PC-3 (cell line): ENCODE data around the gene CRTC3. TPM values are rescaled to one million over a fixed set of nuclear protein-coding genes. Genes with fewer than 3 reads are reported as not detected.

ENCODE experiments used
- ATAC-seq: fragments of 200-7000 bp; cut with Tn5 transposase; 2 replicates; pipeline ENCODE4 v1.9.1; 2020; ENCODE audit warnings: mild to moderate bottlenecking, moderate library complexity
- BruUV-seq: library from RNA; stranded (reverse); fragments of 400-500 nt; replicated peaks from 2 replicates; lab custom pipeline; 2021; lab: Mats Ljungman, UMichigan
- CTCF ChIA-PET: fragments of 300-600 bp; sonication (Branson Sonifier 250); formaldehyde crosslinking; loops from one replicate; lab custom pipeline; 2022; ENCODE audit warnings: antibody characterized with exemption; lab: Charles Lee
- POLR2A ChIA-PET: fragments of 300-600 bp; sonication (Branson Sonifier 250); formaldehyde crosslinking; loops from one replicate; lab custom pipeline; 2022; ENCODE audit warnings: antibody characterized with exemption; ENCODE audit not compliant: unreplicated experiment; lab: Charles Lee
- DNase-seq: peaks from one replicate; pipeline ENCODE4 v3.0.0-alpha.2; 2015
- H2AFZ ChIP-seq: fragments of 300-600 bp; sonication (generic); 2 replicates; pipeline ENCODE4 v1.6.0; 2016; ENCODE audit warnings: antibody characterized with exemption, low read length
- H3F3A ChIP-seq: fragments of 300-600 bp; sonication (generic); one replicate; pipeline ENCODE4 v1.6.0; 2017; ENCODE audit warnings: antibody characterized with exemption, low read length, control low read depth, mild to moderate bottlenecking; ENCODE audit not compliant: unreplicated experiment
- H3K27ac ChIP-seq: fragments of 300-600 bp; sonication (generic); 2 replicates; pipeline ENCODE4 v1.5.1; 2016; ENCODE audit warnings: mild to moderate bottlenecking, low read length
- H3K27me3 ChIP-seq: fragments of 300-600 bp; sonication (generic); 2 replicates; pipeline ENCODE4 v1.6.1; 2016; ENCODE audit warnings: low read length, mixed read lengths
- H3K36me3 ChIP-seq: fragments of 300-600 bp; sonication (generic); 2 replicates; pipeline ENCODE4 v1.6.1; 2016; ENCODE audit warnings: low read depth, mixed run types, low read length, mixed read lengths
- H3K4me1 ChIP-seq: fragments of 300-600 bp; sonication (generic); 2 replicates; pipeline ENCODE4 v1.5.1; 2016; ENCODE audit warnings: low read length; ENCODE audit not compliant: insufficient read depth
- H3K4me2 ChIP-seq: fragments of 300-600 bp; sonication (generic); 2 replicates; pipeline ENCODE4 v1.6.0; 2016; ENCODE audit warnings: low read length
- H3K4me3 ChIP-seq: fragments of 300-600 bp; sonication (generic); 2 replicates; pipeline ENCODE4 v1.5.1; 2016; ENCODE audit warnings: mild to moderate bottlenecking, low read length, mixed read lengths
- H3K79me2 ChIP-seq: fragments of 300-600 bp; sonication (generic); 2 replicates; pipeline ENCODE4 v1.6.1; 2017; ENCODE audit warnings: low read length, mixed read lengths
- H3K9ac ChIP-seq: fragments of 300-600 bp; sonication (generic); 2 replicates; pipeline ENCODE4 v1.6.0; 2016; ENCODE audit warnings: mild to moderate bottlenecking, low read length
- H3K9me2 ChIP-seq: fragments of 300-600 bp; sonication (generic); replicated peaks from 2 replicates; pipeline ENCODE4 v1.6.1; 2016; ENCODE audit warnings: mixed run types, low read length, mixed read lengths
- H3K9me3 ChIP-seq: fragments of 300-600 bp; sonication (generic); 2 replicates; pipeline ENCODE4 v1.6.1; 2016; ENCODE audit warnings: low read length, mixed read lengths
- H4K20me1 ChIP-seq: fragments of 300-600 bp; sonication (generic); 2 replicates; pipeline ENCODE4 v1.6.1; 2016; ENCODE audit warnings: low read length, mixed read lengths
- EZH2 ChIP-seq: fragments of 300-600 bp; sonication (generic); IDR thresholded peaks from one replicate; pipeline ENCODE4 v1.6.1; 2017; ENCODE audit warnings: antibody characterized with exemption, mild to moderate bottlenecking, low read length; ENCODE audit not compliant: unreplicated experiment
- EZH2phosphoT487 ChIP-seq: fragments of 300-600 bp; sonication (generic); IDR thresholded peaks from 2 replicates; pipeline ENCODE4 v1.6.1; 2018; ENCODE audit warnings: mild to moderate bottlenecking, antibody characterized with exemption, low read length, borderline replicate concordance
- intact Hi-C: fragments of 100-400 bp; cut with micrococcal nuclease; formaldehyde crosslinking; loops from 2 replicates; pipeline ENCODE4 v1.9.0; 2023
- total RNA-seq: library from RNA; depleted of rRNA; stranded (reverse); fragments of >200 nt; gene quantifications from 2 replicates; pipeline ENCODE4 v1.2.3, GENCODE V29; 2014
- TF ChIP-seq, protein P1 (sequence below): fragments of 300-600 bp; sonication (generic); conservative IDR thresholded peaks from 2 replicates; pipeline ENCODE4 v1.5.1; 2017; ENCODE audit warnings: antibody characterized with exemption, low read depth, mild to moderate bottlenecking, low read length

The CRTC3 gene
- total RNA-seq, 1 experiment from 2014 or later = 12.4 TPM

GRCh38 chr15:90640862-90641261 is 111.1 kb downstream of the CRTC3 start:
- H3K79me2 ChIP-seq = no peaks in the 10 kb centered on the region
- no peak overlapping the region for H3K27ac ChIP-seq
- H3K9me3 ChIP-seq = no peaks in the 10 kb centered on the region
- TF ChIP-seq EZH2 (no peak), EZH2phosphoT487 (no peak)
- TF ChIP-seq, protein P1, sequence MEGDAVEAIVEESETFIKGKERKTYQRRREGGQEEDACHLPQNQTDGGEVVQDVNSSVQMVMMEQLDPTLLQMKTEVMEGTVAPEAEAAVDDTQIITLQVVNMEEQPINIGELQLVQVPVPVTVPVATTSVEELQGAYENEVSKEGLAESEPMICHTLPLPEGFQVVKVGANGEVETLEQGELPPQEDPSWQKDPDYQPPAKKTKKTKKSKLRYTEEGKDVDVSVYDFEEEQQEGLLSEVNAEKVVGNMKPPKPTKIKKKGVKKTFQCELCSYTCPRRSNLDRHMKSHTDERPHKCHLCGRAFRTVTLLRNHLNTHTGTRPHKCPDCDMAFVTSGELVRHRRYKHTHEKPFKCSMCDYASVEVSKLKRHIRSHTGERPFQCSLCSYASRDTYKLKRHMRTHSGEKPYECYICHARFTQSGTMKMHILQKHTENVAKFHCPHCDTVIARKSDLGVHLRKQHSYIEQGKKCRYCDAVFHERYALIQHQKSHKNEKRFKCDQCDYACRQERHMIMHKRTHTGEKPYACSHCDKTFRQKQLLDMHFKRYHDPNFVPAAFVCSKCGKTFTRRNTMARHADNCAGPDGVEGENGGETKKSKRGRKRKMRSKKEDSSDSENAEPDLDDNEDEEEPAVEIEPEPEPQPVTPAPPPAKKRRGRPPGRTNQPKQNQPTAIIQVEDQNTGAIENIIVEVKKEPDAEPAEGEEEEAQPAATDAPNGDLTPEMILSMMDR = no peak
- CTCF ChIA-PET = interaction anchor here (0.7 kb wide), 1 partner anchor 219 kb away, joined by 5 read pairs; no protein-coding TSS in a partner anchor
- no peaks in the 10 kb centered on the region for H4K20me1 ChIP-seq
- H3K4me1 ChIP-seq = no peaks in the 10 kb centered on the region
- H3F3A ChIP-seq = no peaks in the 10 kb centered on the region
- H3K27me3 ChIP-seq = no peaks in the 10 kb centered on the region
- no peak overlapping the region for H2AFZ ChIP-seq
- no peaks in the 10 kb centered on the region for H3K36me3 ChIP-seq
- intact Hi-C loops = no loop called here
- ATAC-seq = no peak
- no peak overlapping the region for H3K9ac ChIP-seq
- no peak for DNase-seq
- no peak overlapping the region for H3K4me2 ChIP-seq
- H3K9me2 ChIP-seq = no peaks in the 10 kb centered on the region
- no peak overlapping the region for H3K4me3 ChIP-seq
- POLR2A ChIA-PET = no interaction called here
- BruUV-seq = no TSS peak

- Histone ChIP-seq H3K27ac (no peak overlapping the region), H4K20me1 (no peaks in the 10 kb centered on the region), H3K36me3 (no peaks in the 10 kb centered on the region), H3K4me2 (no peak overlapping the region), H3K9me2 (no peaks in the 10 kb centered on the region), H3K79me2 (no peaks in the 10 kb centered on the region), H3K9ac (no peak overlapping the region), H2AFZ (no peak overlapping the region), H3K9me3 (no peaks in the 10 kb centered on the region), H3K4me3 (no peak overlapping the region), H3K27me3 (no peaks in the 10 kb centered on the region), H3F3A (no peaks in the 10 kb centered on the region), H3K4me1 (no peaks in the 10 kb centered on the region)
- DNase-seq = no peak
- no peak for ATAC-seq
- CTCF ChIA-PET = interaction anchor here (0.7 kb wide), 1 partner anchor 218 kb away, joined by 5 read pairs; no protein-coding TSS in a partner anchor
- TF ChIP-seq, protein P1 = no peak
- TF ChIP-seq EZH2phosphoT487 (no peak), EZH2 (no peak)
- intact Hi-C loops = no loop called here
- POLR2A ChIA-PET = no interaction called here
- BruUV-seq = no TSS peak
Observed at GRCh38 chr15:90641581-90642463, 112.1 kb downstream of the CRTC3 start.
